OCI-LY7 (cell line): ENCODE measurements around the gene FAM204A. TPM values are rescaled to one million over a fixed set of nuclear protein-coding genes. Genes with fewer than 3 reads are reported as not detected.

Experiments
- BruUV-seq: library from RNA; stranded (reverse); fragments of 400-500 nt; replicated peaks from 2 replicates; lab custom pipeline; 2021; lab: Mats Ljungman, UMichigan
- CTCF ChIA-PET: fragments of 300-600 bp; sonication (Branson Sonifier 250); formaldehyde crosslinking; loops from one replicate; lab custom pipeline; 2022; ENCODE audit warnings: antibody characterized with exemption; ENCODE audit not compliant: unreplicated experiment; lab: Charles Lee
- POLR2A ChIA-PET: fragments of 300-600 bp; sonication (Branson Sonifier 250); formaldehyde crosslinking; loops from one replicate; lab custom pipeline; 2022; ENCODE audit warnings: antibody characterized with exemption; lab: Charles Lee
- DNase-seq: peaks from one replicate; pipeline ENCODE4 v3.0.0-alpha.2; 2015; ENCODE audit warnings: low spot score
- H2AFZ ChIP-seq: fragments of 200-600 bp; sonication (generic), shearing (Covaris generic); 2 replicates; pipeline ENCODE4 v1.6.1; 2014; ENCODE audit warnings: mild to moderate bottlenecking, antibody characterized with exemption, low read length, moderate library complexity
- H3K27ac ChIP-seq: fragments of 200-600 bp; sonication (generic); 2 replicates; pipeline ENCODE4 v1.5.1; 2014; ENCODE audit warnings: mixed run types, low read depth, mild to moderate bottlenecking, moderate library complexity, low read length, inconsistent platforms; ENCODE audit not compliant: poor library complexity, severe bottlenecking
- H3K36me3 ChIP-seq: fragments of 200-600 bp; sonication (generic); 2 replicates; pipeline ENCODE4 v1.6.1; 2014; ENCODE audit warnings: mild to moderate bottlenecking, antibody characterized with exemption, low read length, moderate library complexity, mixed read lengths; ENCODE audit not compliant: insufficient read depth
- H3K4me1 ChIP-seq: fragments of 200-600 bp; sonication (generic); 2 replicates; pipeline ENCODE4 v1.5.1; 2014; ENCODE audit warnings: mild to moderate bottlenecking, low read length; ENCODE audit not compliant: insufficient read depth, poor library complexity, severe bottlenecking
- H3K4me2 ChIP-seq: fragments of 200-600 bp; sonication (generic); 2 replicates; pipeline ENCODE4 v1.6.1; 2014; ENCODE audit warnings: mild to moderate bottlenecking, low read length
- H3K4me3 ChIP-seq: fragments of 200-600 bp; sonication (generic); 2 replicates; pipeline ENCODE4 v1.5.1; 2014; ENCODE audit warnings: mild to moderate bottlenecking, low read depth, low read length; ENCODE audit not compliant: poor library complexity, severe bottlenecking
- H3K79me2 ChIP-seq: fragments of 200-600 bp; sonication (generic); 2 replicates; pipeline ENCODE4 v1.6.1; 2016; ENCODE audit warnings: low read depth, mild to moderate bottlenecking, low read length, moderate library complexity, mixed read lengths; ENCODE audit not compliant: insufficient read depth
- H3K9me2 ChIP-seq: fragments of 200-600 bp; sonication (generic); 2 replicates; pipeline ENCODE4 v1.6.1; 2016; ENCODE audit warnings: mild to moderate bottlenecking, low read length, mixed read lengths; ENCODE audit not compliant: insufficient read depth
- H3K9me3 ChIP-seq: fragments of 200-600 bp; sonication (generic); 2 replicates; pipeline ENCODE4 v1.6.1; 2014; ENCODE audit warnings: mild to moderate bottlenecking, mixed run types, low read length, mixed read lengths
- H4K20me1 ChIP-seq: fragments of 200-600 bp; sonication (generic); 2 replicates; pipeline ENCODE4 v1.6.1; 2014; ENCODE audit warnings: mild to moderate bottlenecking, antibody characterized with exemption, low read length, moderate library complexity, mixed read lengths; ENCODE audit not compliant: insufficient read depth
- EZH2phosphoT487 ChIP-seq: fragments of 200-600 bp; sonication (generic); IDR thresholded peaks from 2 replicates; pipeline ENCODE4 v1.6.1; 2018; ENCODE audit warnings: low read depth, borderline replicate concordance, mild to moderate bottlenecking, mixed run types, antibody characterized with exemption, low read length, moderate library complexity, mixed read lengths
- intact Hi-C: fragments of 100-400 bp; cut with micrococcal nuclease; formaldehyde crosslinking; loops from one replicate; pipeline ENCODE4 v1.10.0; 2022; ENCODE audit not compliant: unreplicated experiment
- total RNA-seq, 2 experiments: library from RNA; depleted of rRNA in 1 of 2; stranded (reverse); fragments of >200 nt in 1 of 2; shearing (Covaris generic) in 1 of 2; gene quantifications; 2 replicates each; pipeline ENCODE4 v1.2.3, GENCODE V29; 2014 to 2022
- TF ChIP-seq, protein P1 (sequence below): fragments of 200-600 bp; sonication (generic); conservative IDR thresholded peaks from 2 replicates; pipeline ENCODE4 v1.5.1; 2014; ENCODE audit warnings: mild to moderate bottlenecking, antibody characterized with exemption, low read length, moderate library complexity, mixed read lengths

Gene FAM204A
- total RNA-seq, 2 experiments from 2014 or later: 32.4 to 44.9 TPM

DNA sequence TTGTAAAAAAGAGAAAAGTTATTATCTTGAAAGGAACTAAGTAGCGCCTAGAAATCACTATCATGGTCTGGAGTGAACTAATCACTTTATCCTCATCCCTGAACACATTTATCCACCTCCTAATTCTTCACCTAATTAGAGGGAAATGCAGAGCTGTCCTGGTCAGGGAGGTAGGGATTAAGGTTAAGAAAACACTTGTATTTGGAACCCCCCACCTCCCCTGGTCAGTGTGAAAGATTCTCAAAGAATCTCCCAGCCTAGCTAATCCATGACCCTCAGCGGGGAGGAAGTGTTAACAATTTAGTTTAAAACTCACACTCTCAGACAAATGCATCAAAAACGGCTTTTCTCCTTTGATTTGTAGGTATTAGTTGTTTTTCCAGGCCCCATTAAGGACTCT lies 83.8 kb downstream of the FAM204A start:
- no peaks in the 10 kb centered on the region for H4K20me1 ChIP-seq
- CTCF ChIA-PET: no interaction called here
- BruUV-seq: no TSS peak
- H3K79me2 ChIP-seq: no peaks in the 10 kb centered on the region
- H3K4me2 ChIP-seq: no peak overlapping the region
- no peak for DNase-seq
- no peaks in the 10 kb centered on the region for H3K36me3 ChIP-seq
- H3K9me3 ChIP-seq: no peaks in the 10 kb centered on the region
- H3K9me2 ChIP-seq: no peaks in the 10 kb centered on the region
- H2AFZ ChIP-seq: no peak overlapping the region
- intact Hi-C loops: no loop called here
- no peaks in the 10 kb centered on the region for H3K4me1 ChIP-seq
- no peak overlapping the region for H3K27ac ChIP-seq
- H3K4me3 ChIP-seq: no peak overlapping the region
- TF ChIP-seq, protein P1, sequence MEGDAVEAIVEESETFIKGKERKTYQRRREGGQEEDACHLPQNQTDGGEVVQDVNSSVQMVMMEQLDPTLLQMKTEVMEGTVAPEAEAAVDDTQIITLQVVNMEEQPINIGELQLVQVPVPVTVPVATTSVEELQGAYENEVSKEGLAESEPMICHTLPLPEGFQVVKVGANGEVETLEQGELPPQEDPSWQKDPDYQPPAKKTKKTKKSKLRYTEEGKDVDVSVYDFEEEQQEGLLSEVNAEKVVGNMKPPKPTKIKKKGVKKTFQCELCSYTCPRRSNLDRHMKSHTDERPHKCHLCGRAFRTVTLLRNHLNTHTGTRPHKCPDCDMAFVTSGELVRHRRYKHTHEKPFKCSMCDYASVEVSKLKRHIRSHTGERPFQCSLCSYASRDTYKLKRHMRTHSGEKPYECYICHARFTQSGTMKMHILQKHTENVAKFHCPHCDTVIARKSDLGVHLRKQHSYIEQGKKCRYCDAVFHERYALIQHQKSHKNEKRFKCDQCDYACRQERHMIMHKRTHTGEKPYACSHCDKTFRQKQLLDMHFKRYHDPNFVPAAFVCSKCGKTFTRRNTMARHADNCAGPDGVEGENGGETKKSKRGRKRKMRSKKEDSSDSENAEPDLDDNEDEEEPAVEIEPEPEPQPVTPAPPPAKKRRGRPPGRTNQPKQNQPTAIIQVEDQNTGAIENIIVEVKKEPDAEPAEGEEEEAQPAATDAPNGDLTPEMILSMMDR: no peak
- TF ChIP-seq EZH2phosphoT487: no peak
- POLR2A ChIA-PET: no interaction called here

DNA sequence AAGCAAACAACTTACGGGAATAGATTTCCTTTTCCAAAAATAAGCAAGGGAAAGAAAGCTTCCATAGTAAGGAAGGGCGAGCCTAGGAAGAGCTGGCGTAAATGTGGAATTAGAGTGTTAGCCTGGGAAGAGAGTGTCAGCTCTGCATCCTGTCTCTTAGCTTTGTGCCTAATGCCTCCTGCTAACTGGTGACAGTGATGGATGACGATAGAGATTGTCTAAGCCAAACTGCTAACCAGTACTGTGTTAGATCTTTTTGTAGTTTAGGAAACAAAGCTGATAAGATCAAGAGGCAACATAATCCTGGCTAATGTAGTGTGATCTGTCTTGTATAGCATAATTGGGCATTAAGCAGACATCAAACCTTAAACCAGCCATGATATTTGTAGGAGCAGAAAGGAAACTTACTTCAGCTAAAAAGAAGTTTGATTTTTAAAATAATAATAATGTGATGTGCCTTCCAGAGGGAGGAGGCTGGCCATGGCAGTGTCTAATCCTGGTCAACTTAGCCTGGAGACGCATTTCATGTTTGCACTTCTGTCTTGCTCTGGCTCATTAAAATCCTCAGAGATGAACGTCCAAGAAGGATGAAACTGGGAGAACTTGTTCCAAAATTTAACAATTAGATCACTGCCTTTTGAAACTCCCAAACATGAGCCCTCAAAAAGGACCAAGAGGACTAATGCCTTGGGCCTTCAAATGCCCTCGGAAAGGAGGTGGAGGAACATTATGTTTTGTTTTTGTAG lies 85.1 kb downstream of the FAM204A start:
- DNase-seq: no peak
- ChIA-PET POLR2A (no interaction called here), CTCF (no interaction called here)

DNA sequence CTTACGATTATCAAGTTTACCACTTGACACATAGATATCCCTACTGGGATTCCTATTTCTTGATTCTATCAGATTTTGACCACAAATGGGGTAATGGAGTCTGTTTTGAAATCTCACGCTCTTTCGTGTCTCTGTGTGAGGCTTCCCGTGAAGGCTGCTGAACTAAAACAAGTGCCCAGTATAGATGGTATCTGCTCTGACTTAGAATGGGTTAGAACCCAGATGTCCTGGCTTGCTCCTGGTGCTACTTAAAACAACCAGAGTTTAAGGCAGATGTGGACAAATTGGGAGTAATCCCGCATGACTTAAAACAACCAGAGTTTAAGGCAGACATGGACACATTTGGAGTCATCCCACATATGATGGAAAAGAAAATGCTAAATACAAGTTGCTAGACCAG lies 85.9 kb downstream of the FAM204A start:
- no peaks in the 10 kb centered on the region for H3K4me1 ChIP-seq
- DNase-seq: no peak
- no peaks in the 10 kb centered on the region for H3K79me2 ChIP-seq
- ChIA-PET POLR2A (no interaction called here), CTCF (no interaction called here)
- TF ChIP-seq, protein P1: no peak
- TF ChIP-seq EZH2phosphoT487: no peak
- intact Hi-C loops: no loop called here
- no peak overlapping the region for H3K27ac ChIP-seq
- H3K36me3 ChIP-seq: no peaks in the 10 kb centered on the region
- H3K4me2 ChIP-seq: no peak overlapping the region
- H4K20me1 ChIP-seq: no peaks in the 10 kb centered on the region
- no peaks in the 10 kb centered on the region for H3K9me3 ChIP-seq
- H3K9me2 ChIP-seq: no peaks in the 10 kb centered on the region
- no peak overlapping the region for H3K4me3 ChIP-seq
- no peak overlapping the region for H2AFZ ChIP-seq
- BruUV-seq: no TSS peak

More for the DNA sequence above, 85.1 kb downstream of the FAM204A start:
- Histone ChIP-seq H3K4me3 (no peak overlapping the region), H4K20me1 (no peaks in the 10 kb centered on the region), H3K9me2 (no peaks in the 10 kb centered on the region), H3K27ac (no peak overlapping the region), H2AFZ (no peak overlapping the region), H3K36me3 (no peaks in the 10 kb centered on the region), H3K79me2 (no peaks in the 10 kb centered on the region), H3K4me2 (no peak overlapping the region), H3K9me3 (no peaks in the 10 kb centered on the region), H3K4me1 (no peaks in the 10 kb centered on the region)
- BruUV-seq: no TSS peak
- intact Hi-C loops: no loop called here
- no peak for TF ChIP-seq EZH2phosphoT487
- TF ChIP-seq, protein P1: no peak
